TTC549 (cell line): ENCODE data around the gene DCDC2B.
"Not testable (repeated sequence)": the region's sequence is repeated elsewhere in the genome, so short reads cannot be mapped to it uniquely, and the experiment has no call there.

Experiments
- FAIRE-seq: peaks from 2 replicates; lab custom pipeline; 2012; peaks lifted over from hg19 to GRCh38; lab: Jason Lieb, UNC

The DCDC2B gene

DNA sequence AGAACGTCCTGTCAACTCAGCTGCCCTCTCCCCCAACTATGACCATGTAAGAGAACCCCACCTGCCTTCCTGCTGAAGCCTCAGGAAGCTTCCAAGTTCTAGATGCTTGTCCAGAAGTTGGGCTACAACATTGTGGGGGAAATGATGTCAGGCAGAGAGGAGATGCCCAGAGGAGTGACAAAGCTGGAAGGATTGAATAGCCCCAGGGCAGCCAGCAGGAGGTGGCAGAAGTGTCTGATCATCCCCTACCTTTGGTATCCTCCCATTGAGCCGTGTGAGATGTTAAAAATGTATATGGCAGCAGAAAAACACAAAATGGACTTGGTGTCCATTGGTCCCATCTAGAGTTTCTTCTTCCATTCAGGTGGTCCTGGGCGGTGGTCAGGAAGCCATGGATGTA lies 19.9 kb downstream of the DCDC2B start:
- FAIRE-seq: no peak

DNA sequence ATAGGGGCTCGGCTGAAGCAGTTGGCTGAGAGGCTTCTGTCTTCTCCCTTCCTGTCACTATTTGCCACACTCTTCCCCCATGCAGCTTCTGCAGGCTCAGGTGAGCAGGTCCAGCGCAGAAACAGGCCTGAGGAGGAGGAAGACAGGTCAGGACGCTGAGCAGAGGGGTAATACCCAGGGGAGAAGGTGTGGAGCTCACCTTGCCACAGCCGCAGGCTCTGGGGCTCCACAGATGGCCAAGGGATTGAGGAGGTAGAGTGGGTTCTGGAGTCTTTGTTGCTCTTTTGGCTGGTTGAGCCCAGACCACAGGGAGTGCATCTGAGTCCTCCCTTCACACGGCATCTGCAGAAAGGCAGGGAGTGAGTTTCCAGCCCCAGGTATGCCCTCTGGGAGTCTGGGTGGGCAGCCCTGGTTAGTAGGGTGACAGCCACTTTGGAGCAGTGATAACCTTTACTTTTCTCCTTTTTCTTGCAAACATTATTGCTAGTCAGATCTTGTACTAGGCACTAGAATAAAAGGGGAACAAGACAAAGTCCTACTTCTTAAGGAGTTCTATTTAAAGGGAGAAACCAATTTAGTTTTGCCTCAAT lies 23.0 kb downstream of the DCDC2B start:
- FAIRE-seq: no peak

DNA sequence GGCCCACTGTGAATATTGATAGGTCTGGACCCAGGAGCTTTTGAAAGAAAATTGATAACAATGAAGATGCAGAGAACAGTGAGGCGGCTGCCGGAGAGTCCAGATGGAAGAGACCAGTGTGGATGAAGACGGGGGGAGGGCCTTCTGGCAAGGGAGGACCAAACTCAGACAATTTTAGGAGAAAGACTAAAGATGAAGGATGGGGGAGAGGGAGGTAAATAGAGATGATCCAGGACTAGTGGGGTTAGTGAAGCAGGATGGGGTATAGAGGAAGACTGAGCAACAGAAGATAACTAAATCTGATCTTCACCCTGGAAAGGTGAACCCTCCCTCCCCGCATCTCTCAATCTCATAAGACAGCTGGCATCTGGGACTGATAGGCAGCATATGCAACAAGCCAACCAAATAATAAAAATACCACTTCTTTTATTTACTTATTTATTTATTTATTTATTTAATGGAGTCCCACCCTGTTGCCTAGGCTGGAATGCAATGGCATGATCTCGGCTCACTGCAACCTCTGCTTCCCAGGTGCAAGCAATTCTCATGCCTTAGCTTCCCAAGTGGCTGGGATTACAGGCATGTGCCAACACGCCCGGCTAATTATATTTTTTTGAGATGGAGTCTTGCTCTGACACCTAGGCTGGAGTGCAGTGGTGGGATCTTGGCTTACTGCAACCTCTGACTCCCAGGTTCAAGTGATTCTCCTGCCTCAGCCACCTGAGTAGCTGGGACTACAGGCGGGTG lies 23.8 kb downstream of the DCDC2B start:
- FAIRE-seq: no peak

DNA sequence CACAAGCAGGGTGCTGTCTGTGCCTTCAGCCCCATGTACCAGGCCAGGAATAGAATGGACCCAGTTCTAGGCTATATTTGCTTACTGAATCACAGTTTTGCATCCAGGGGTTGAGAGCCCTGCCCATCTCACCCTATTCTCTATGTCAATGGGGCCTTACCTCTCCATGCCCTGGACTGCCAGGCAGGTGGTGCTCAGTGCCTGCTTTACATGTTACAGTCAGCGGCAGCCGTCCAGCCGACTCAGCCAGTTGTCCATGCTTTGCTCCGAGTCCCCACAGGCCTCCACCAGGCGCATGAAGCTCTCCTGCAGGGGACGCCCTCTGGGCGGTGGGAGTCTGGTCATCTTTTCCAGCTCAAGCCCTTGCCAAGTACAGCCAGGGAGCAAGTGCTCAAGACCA lies 25.9 kb downstream of the DCDC2B start:
- no peak for FAIRE-seq

DNA sequence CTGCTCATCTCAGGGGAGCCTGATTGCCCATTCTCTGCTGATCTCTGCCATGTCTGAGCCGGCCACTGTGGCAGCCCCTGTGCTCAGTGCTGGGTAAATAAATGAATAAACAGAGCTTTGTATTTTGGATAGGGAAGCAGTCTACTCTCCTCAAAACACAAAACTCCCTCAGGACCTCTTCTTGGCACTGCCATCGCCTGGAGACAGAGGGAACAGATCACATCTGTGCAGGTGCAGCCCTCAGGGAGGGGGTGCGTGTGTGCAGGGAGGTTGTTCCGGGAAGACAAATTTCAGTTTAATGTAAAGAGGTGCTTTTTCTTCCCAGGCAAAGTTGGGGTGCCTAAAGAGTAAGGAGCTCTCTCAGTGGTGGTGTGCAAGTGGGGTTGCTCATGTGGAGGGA lies 30.4 kb downstream of the DCDC2B start:
- FAIRE-seq: no peak

DNA sequence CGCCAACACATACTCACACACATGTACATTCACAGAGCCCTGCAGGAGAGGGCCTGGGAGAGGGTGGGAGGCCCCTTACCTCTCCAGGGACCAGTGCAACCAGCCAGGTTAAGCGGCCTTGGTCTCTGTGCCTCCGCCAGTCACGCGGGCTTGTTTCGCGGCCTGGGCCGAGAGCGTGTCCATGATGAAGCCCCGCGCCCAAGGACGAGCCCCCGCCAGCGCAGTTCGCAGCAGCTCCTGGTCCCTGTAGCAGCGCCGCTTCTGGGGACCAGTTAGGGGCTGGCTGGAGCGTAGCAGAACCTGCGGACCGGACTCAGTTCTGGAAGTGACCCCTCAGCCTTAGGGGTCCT lies 30.9 kb downstream of the DCDC2B start:
- no peak for FAIRE-seq

DNA sequence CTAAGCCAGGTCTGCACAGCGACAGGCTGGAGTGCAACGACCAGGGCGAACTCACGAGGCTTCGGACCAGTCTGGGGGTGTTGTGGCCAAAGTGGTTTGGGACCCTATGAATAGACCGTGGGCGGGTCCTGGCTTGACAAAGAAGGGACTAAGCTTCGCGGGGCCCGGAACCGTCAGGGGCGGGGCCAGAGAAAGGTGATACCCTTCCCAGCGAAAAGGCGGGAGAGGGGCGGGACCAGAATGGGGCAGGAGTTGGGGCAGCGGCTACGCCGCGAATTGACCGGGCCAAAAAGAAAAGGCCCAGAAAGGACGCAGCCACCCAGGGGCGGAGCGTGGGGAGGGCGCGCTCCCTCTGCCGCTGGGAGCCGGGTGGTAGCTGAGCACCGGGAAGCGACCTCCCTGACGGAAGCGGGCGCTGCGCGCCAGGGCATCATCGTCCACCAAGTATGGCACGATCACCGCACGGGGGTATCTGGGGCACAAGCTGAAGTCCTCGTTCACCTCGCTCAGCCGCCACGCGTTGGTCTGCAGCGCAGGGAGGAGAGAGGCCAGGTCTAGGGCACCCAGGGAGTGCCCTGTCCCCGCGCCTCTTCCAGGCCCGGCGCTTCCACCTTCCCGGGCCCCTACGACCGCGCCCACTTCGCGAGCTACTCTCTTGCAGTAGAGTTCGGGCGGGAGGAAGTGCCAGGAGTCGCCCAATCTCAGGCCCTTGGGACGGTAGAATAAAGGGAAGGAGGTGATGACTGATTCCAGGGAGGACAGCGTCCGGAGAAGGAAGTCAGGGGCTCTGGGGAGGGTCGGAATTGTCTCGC lies 31.5 kb downstream of the DCDC2B start:
- no peak for FAIRE-seq

DNA sequence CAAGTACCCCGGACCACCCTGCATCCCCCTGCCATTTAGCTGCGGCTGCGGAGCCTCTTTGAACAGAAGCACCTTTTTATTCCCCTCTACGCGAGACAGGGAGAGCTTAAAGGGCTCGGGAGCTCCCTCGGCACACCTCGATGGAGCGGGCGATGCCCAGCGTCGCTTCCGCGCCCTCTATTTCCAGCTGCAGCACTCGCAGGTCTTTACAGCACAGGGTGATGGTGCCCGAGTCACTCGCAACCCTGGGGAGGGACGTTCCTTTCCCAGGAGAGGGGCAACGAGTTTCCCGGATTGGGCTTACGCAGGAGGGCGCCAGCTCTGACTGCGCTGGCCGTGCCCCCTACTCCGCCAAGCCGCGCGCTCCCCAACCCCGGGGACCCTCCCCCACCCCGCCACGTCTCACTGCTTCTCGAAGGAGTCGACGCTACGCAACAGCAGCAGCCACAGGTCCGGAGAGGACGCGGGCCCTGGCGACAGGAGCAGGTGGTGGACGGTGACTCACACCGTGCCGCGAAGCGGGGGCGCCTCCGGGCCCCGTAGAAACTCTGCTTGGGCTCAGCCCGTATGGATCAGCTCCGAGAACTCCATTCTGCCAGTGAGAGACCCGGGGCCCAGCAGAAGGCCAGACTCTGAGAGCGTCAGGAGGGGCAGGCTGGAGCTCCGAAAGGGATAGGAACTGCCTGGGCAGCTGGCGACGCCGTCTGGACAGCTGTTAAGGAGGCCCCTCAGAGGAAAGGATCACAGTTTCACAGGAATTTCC lies 32.3 kb downstream of the DCDC2B start:
- FAIRE-seq: no peak

DNA sequence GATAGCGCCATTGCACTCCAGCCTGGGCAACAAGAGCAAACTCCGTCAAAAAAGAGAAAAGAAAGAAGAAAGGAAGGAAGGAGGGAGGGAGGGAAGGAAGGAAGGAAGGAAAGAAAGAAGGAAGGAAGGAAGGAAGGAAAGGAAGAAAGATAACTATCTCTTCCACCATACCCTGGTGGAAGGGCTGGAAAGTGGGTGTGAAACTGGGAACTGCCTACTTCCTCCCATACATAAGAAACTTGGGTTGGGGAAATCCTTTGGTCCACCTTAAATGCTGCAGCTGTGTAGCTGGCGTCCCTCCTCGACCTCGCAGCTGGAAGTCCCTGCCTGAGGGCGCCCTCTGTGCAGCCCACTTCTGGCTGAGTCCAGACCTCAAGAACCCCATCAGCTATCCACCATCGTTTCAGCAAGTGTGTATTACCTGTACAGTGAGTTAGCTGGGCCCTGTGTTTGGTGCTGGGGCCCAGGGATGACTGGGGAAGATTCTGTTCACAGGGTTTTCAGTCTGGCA lies 33.5 kb downstream of the DCDC2B start:
- no peak for FAIRE-seq

DNA sequence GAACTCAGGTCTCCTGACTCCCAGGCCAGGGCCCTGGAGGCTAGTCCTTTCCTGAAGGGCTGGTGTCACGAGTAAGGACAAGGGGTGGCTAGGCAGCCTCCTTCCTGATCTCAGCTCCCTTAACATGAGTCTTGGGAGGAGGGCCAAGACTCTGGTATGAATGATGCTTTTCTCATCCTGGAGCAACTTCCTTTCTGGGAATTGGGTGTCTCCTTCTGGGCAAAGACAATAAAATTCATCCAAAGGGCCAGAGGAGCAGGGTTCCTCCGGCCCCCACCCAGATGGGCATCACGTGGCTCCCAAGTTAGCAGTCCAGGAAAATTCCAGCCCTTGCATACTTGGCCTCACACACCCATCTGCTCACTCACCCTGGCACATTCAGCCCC lies 38.0 kb downstream of the DCDC2B start, which contains the start of gene FAM167B:
Gene FAM167B (plus strand): TSS at position 335 of the 386 bp plus-strand sequence. CDS start 200 bp downstream, outside the sequence.
- no peak for FAIRE-seq

DNA sequence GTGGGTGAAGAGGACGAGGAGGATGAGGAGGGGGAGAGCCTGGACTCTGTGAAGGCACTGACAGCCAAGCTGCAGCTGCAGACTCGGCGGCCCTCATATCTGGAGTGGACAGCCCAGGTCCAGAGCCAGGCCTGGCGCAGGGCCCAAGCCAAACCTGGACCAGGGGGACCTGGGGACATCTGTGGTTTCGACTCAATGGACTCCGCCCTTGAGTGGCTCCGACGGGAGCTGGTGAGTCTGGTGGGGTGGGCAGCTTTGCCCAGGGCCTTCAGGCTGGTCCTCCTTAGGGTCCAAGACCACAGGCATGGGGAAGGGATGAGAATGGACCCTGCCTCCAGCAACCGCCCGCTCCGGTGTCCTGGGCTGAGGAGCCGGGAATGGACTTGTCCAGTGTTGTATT lies 38.6 kb downstream of the DCDC2B start:
- FAIRE-seq: no peak

DNA sequence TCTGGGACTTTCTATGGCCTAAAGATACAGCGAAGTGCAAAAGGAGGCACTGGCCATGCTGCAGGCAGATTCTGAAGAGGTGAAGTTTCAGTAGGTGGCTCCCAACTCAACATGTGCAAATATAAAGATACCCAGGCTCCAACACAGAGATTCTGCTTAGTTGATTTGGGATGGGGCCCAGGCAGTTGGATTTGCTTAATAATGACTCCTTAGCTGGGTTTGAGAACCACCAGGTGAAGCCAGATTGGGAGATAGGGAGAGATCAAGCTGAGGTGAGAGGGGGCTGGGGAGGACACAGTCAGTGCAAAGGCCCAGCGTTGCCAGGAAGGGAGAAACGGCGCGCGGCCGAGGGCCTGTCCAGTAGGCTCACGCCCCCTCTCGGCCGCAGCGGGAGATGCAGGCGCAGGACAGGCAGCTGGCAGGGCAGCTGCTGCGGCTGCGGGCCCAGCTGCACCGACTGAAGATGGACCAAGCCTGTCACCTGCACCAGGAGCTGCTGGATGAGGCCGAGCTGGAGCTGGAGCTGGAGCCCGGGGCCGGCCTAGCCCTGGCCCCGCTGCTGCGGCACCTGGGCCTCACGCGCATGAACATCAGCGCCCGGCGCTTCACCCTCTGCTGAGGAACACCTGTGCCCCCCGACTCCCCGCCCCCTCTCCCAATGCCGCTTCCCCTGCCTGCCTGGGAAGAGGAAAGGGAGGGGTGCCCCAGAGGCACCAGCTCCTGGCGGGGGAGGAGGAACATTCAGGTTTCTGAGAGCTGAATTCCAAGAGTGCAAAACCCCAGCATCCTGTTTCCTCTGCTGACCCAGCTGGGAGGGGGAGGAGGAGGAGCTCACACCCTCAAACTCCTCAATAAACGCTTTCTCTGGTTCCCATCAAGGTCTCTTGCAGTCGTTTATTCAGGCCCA lies 39.3 kb downstream of the DCDC2B start:
- FAIRE-seq: no peak

DNA sequence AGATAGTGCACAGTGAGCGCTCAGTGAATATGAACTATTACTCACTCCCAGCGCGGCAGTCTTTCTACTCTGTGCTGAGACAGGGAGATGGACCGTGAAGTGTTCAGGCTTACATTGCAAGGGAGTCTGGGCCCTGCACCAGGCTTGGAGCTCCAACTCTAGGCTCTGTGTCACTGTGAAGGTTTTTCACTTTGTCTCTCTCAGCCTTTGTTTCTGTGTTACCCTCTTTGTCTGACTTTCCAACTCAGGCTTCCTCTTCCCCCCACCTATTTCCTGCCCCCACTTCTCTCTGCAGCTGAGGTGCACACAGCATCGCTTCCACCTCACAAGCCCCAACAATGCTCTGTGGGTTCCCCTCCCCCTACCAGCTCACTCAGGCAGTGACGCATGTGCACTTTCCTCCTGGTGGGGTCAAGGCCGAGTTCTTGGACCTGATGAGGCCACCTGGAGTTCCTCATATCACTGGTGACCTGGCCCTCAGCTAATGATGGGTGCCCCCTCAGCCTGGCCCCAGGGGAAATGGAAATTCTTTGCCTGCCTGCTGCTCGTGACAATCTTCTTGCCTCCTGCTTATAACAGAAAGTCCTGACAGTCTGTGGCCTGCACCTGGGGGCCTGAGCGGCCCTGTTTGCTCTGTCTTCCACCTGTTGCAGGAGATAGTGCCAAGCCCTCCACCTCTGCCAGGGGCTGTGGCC lies 41.1 kb downstream of the DCDC2B start:
- no peak for FAIRE-seq

DNA sequence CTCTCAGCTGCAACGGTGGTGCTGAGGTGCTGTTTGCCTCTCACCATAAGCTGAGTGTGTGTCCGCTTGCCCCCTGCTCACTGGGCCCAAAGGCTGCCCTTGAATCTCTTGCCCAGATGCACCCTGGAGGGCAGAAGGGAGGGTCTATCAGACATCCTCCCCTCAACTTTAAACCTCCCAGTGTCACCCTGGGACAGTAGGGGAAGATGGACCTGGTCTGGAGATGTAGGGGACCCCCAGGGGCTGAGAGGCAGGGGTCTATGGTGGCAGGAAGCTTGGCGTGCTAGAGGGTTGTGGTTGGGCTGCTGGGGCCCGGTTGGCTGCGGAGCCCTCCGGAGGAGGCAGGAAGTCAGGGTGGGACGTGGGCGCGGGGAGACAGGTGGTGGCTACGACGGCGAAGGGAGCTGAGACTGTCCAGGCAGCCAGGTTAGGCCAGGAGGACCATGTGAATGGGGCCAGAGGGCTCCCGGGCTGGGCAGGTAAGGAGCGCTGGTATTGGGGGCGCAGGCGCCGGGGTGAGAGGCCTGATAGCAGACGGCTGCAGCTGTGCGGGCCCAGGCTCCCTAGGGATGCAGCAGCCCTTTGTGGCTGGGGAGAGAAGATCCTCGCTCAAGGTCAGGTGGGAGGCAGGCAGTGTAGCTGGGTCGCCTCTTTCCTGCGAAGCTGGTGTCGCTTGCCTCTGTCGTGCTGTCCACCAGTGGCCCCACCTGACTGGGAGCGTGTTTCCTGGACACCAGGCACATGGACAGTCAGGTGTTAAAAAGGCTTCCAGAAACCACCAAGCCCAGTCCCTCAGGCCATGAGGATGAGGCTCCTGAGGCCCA lies 42.2 kb downstream of the DCDC2B start, which contains the start of gene LCK:
Gene LCK (plus strand): TSS at position 373 of the 824 bp plus-strand sequence. CDS start 23,065 bp downstream, outside the sequence.
- FAIRE-seq: no peak

DNA sequence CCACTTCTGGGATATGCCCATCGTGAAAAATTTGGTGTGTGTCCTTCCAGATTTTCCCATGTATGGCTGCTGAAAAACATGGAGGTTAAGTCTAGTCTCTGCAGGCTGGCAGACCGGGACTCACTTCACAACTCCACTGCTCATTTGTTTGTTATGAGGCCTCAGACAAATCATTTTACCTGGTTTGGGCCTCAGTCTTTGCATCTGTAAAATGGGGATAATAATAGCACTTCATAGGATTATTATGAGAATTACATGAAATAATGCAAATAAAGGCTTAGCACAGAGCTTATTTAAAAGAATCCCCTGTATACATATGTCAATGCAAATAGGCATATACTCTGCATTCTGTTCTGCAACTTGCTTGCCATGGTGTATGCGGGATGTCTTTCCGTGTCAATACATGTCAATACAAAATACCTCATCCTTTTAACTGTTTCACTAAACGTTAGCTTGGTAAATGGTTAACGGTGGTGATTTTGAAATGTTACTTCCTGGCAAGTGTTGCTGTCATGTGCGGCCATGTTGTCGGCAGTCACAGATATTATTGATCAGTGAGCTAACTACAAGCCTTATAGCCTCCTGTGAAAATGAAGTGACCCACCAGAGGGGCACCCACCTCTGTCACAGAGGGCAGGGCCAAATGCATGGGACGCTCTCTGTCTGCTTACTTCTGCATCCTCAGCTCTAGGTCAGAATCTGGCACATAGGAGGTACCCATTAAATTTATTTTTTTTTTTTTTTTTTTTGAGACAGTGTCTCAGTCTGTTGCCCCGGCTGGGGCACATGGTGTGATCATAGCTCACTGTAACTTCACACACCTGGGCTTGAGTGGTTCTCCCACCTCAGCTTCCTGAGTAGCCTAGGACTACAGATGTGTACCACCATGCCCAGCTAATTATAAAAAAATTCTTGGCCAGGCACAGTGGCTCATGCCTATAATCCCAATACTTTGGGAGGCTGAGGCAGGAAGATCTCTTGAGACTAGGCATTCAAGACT lies 46.5 kb downstream of the DCDC2B start:
- no peak for FAIRE-seq

DNA sequence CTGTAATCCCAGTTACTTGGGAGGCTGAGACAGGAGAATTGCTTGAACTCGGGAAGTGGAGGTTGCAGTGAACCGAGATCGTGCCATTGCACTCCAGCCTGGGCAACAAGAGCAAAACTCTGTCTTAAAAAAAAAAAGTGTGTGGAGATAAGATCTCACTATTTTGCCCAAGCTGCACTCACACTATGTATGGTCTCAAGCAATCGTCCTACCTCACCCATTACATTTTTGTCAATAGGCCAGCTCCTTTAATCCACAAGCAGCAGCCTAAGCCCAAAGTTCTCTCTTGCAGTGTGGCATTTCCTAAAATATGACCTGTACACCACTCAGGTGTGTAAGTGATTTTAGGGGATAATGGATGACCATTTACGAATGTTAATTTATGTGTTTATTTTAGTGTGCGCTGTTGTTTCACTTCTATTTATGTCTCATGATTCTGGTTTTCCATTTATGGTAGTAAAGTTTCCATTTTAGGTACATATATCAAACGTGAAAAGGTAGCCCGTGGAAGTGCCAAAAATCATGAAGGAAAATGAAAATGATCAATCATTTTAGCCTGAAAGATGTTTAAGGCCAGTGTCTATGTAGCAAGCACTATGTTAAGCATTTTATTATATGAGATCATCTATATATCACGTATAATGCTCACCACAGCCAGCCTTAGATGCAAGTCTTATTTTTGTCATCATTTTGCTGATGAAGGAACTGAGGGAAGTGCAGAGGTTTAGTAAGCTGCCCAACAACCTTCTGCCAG lies 47.8 kb downstream of the DCDC2B start:
- no peak for FAIRE-seq

DNA sequence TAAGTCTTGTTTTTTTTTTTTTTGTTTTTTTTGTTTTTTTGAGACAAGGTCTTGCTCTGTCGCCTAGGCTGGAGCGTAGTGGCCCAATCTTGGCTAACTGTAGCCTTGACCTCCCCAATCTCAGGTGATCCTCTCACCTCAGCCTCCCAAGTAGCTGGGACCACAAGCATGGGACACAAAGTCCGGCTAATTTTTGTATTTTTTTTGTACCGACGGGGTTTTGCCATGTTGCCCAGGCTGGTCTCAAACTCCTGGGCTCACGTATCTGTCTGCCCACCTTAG lies 48.3 kb downstream of the DCDC2B start:
- no peak for FAIRE-seq

DNA sequence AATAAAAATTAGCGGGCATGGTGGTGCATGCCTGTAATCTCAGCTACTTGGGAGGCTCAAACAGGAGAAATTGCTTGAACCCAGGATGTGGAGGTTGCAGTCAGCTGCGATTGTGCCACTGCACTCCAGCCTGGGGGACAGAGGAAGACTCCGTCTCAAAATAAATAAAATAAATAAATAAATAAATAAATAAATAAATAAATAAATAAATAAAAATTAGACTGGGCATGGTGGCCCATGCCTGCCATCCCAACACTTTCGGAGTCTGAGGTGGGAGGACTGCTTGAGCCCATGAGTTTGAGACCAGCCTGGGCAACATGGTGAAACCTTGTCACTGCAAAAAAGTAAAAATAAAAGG lies 54.3 kb downstream of the DCDC2B start:
- FAIRE-seq: not testable (repeated sequence)
